OCI-LY1 (cell line): Measurements from ENCODE around the gene SPATA16.
"Not testable (repeated sequence)": the region's sequence is repeated elsewhere in the genome, so short reads cannot be mapped to it uniquely, and the experiment has no call there.

Source experiments
- H2AFZ ChIP-seq: fragments of 200-600 bp; sonication (generic), shearing (Covaris generic); 2 replicates; pipeline ENCODE4 v1.6.0; 2014; ENCODE audit warnings: antibody characterized with exemption, mild to moderate bottlenecking, low read length
- H3F3A ChIP-seq: fragments of 200-600 bp; sonication (generic), shearing (Covaris generic); 2 replicates; pipeline ENCODE4 v1.6.0; 2014; ENCODE audit warnings: mild to moderate bottlenecking, antibody characterized with exemption, low read length, moderate library complexity; ENCODE audit not compliant: insufficient read depth
- H3K27ac ChIP-seq: fragments of 200-600 bp; sonication (generic); 2 replicates; pipeline ENCODE4 v1.5.1; 2014; ENCODE audit warnings: low read length, mixed run types, mild to moderate bottlenecking, low read depth; ENCODE audit not compliant: poor library complexity, severe bottlenecking
- H3K27me3 ChIP-seq: fragments of 200-600 bp; sonication (generic); 2 replicates; pipeline ENCODE4 v1.6.0; 2014; ENCODE audit warnings: antibody characterized with exemption, mild to moderate bottlenecking, low read length, moderate library complexity; ENCODE audit not compliant: insufficient read depth
- H3K36me3 ChIP-seq: fragments of 200-600 bp; sonication (generic); 2 replicates; pipeline ENCODE4 v1.6.1; 2014; ENCODE audit warnings: mild to moderate bottlenecking, antibody characterized with exemption, low read length, moderate library complexity, mixed read lengths; ENCODE audit not compliant: insufficient read depth
- H3K4me1 ChIP-seq: fragments of 200-600 bp; sonication (generic); 2 replicates; pipeline ENCODE4 v1.5.1; 2014; ENCODE audit warnings: mild to moderate bottlenecking, low read length, moderate library complexity; ENCODE audit not compliant: insufficient read depth, severe bottlenecking
- H3K4me2 ChIP-seq: fragments of 200-600 bp; sonication (generic), shearing (Covaris generic); 2 replicates; pipeline ENCODE4 v1.6.1; 2014; ENCODE audit warnings: low read length
- H3K4me3 ChIP-seq: fragments of 200-600 bp; sonication (generic); 2 replicates; pipeline ENCODE4 v1.5.1; 2014; ENCODE audit warnings: low read length, low read depth, mild to moderate bottlenecking, mixed read lengths; ENCODE audit not compliant: poor library complexity, severe bottlenecking
- H3K79me2 ChIP-seq: fragments of 200-600 bp; shearing (Covaris generic); 2 replicates; pipeline ENCODE4 v1.6.1; 2016; ENCODE audit warnings: mixed run types, low read length, mixed read lengths; ENCODE audit not compliant: insufficient read depth
- H3K9ac ChIP-seq: fragments of 200-600 bp; sonication (generic), shearing (Covaris generic); 2 replicates; pipeline ENCODE4 v1.6.1; 2014; ENCODE audit warnings: mild to moderate bottlenecking, low read length, mixed read lengths
- H3K9me2 ChIP-seq: fragments of 200-600 bp; sonication (generic), shearing (Covaris generic); 2 replicates; pipeline ENCODE4 v1.6.1; 2014; ENCODE audit warnings: low read depth, mild to moderate bottlenecking, low read length, mixed read lengths
- H3K9me3 ChIP-seq: fragments of 200-600 bp; shearing (Covaris generic); 2 replicates; pipeline ENCODE4 v1.6.1; 2014; ENCODE audit warnings: low read length, mixed read lengths
- H4K20me1 ChIP-seq: fragments of 200-600 bp; sonication (generic), shearing (Covaris generic); 2 replicates; pipeline ENCODE4 v1.6.0; 2016; ENCODE audit warnings: mild to moderate bottlenecking, low read length; ENCODE audit not compliant: insufficient read depth
- EZH2 ChIP-seq: fragments of 200-600 bp; sonication (generic), shearing (Covaris generic); IDR thresholded peaks from 2 replicates; pipeline ENCODE4 v1.8.0; 2017; ENCODE audit warnings: borderline replicate concordance, mixed run types, mild to moderate bottlenecking, antibody characterized with exemption, low read length, moderate library complexity, mixed read lengths
- TF ChIP-seq, protein P1 (sequence below): fragments of 200-600 bp; sonication (generic), shearing (Covaris generic); IDR thresholded peaks from 2 replicates; pipeline ENCODE4 v1.5.1; 2017; ENCODE audit warnings: mild to moderate bottlenecking, antibody characterized with exemption, low read length, moderate library complexity, mixed read lengths

The SPATA16 gene

DNA sequence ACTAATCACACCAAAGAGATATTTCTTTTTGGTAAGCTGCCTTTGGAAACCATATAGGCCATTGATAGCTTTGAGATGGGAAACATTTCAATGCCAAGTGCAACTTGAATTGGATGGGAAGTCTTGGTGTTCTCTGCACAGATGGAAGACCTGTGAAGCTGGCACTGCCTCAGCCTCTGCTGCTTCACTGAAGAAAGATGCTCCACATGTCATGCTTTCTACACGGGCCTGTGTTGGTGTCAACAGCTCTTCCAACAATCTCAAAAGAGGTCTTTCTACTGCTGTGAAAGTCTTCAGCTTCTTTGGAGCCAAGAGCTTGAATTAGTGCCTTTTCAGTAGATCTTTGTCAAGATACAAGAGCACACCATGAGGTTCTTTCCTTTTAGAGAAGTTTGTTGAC, 169.0 kb downstream of the SPATA16 start:
- Histone ChIP-seq H3K27me3 (no peaks in the 10 kb centered on the region), H3F3A (no peaks in the 10 kb centered on the region), H3K9me2 (no peaks in the 10 kb centered on the region), H3K79me2 (no peaks in the 10 kb centered on the region), H3K4me1 (no peaks in the 10 kb centered on the region), H3K4me3 (no peak overlapping the region), H4K20me1 (no peaks in the 10 kb centered on the region), H3K4me2 (no peak overlapping the region), H3K9me3 (no peaks in the 10 kb centered on the region), H3K36me3 (no peaks in the 10 kb centered on the region), H3K27ac (no peak overlapping the region), H3K9ac (no peak overlapping the region), H2AFZ (no peak overlapping the region)
- TF ChIP-seq, protein P1, sequence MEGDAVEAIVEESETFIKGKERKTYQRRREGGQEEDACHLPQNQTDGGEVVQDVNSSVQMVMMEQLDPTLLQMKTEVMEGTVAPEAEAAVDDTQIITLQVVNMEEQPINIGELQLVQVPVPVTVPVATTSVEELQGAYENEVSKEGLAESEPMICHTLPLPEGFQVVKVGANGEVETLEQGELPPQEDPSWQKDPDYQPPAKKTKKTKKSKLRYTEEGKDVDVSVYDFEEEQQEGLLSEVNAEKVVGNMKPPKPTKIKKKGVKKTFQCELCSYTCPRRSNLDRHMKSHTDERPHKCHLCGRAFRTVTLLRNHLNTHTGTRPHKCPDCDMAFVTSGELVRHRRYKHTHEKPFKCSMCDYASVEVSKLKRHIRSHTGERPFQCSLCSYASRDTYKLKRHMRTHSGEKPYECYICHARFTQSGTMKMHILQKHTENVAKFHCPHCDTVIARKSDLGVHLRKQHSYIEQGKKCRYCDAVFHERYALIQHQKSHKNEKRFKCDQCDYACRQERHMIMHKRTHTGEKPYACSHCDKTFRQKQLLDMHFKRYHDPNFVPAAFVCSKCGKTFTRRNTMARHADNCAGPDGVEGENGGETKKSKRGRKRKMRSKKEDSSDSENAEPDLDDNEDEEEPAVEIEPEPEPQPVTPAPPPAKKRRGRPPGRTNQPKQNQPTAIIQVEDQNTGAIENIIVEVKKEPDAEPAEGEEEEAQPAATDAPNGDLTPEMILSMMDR: no peak
- no peak for TF ChIP-seq EZH2

DNA sequence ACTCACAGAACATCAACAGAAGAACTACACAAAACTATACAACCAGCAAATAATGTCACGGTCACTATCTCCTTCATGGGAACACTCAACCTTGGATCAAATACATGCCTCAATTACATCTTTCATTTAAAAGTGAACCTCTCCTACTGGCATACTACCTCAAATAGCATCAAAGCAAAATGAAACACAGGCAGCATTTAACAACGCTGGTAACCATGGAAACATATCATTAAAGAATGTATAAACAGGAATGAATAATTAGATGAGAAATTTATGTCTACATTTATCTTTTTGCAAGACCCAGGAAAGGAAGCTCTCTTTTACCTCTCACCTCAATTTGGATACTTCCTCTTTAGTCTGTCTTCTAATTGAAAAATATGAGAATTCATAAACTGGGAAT, 172.4 kb downstream of the SPATA16 start:
- Histone ChIP-seq H3K4me3 (no peak overlapping the region), H3K4me2 (no peak overlapping the region), H3K9me3 (no peaks in the 10 kb centered on the region), H3K36me3 (no peaks in the 10 kb centered on the region), H2AFZ (no peak overlapping the region), H4K20me1 (no peaks in the 10 kb centered on the region), H3K79me2 (no peaks in the 10 kb centered on the region), H3K4me1 (no peaks in the 10 kb centered on the region), H3K27ac (no peak overlapping the region), H3K9me2 (no peaks in the 10 kb centered on the region), H3K27me3 (no peaks in the 10 kb centered on the region), H3F3A (no peaks in the 10 kb centered on the region), H3K9ac (no peak overlapping the region)
- TF ChIP-seq, protein P1: no peak
- no peak for TF ChIP-seq EZH2

DNA sequence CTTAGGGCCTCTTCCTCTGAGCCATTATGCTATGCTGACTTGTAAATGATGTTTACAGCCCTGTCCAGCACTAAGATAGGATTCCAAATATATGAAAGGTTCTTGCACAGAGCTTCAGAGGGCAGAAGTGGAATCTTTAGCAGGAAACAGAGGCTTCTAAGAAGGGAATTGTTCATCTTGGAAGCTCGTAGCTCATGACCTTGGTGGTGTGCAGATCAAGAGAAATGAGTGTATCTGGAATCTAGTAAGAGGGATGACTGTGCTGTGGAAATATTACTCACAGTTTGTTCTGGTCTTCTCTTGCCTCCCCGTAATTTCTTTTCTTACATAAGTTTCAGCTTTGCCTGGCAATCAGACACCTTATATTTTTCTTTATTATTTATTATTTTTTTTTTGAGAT, 175.8 kb downstream of the SPATA16 start:
- H3K27ac ChIP-seq: no peak overlapping the region
- no peak overlapping the region for H3K9ac ChIP-seq
- no peak overlapping the region for H3K4me3 ChIP-seq
- H3K9me2 ChIP-seq: no peaks in the 10 kb centered on the region
- H2AFZ ChIP-seq: no peak overlapping the region
- no peaks in the 10 kb centered on the region for H3F3A ChIP-seq
- no peaks in the 10 kb centered on the region for H3K79me2 ChIP-seq
- no peaks in the 10 kb centered on the region for H3K9me3 ChIP-seq
- TF ChIP-seq, protein P1: no peak
- no peak for TF ChIP-seq EZH2
- no peaks in the 10 kb centered on the region for H3K36me3 ChIP-seq
- no peak overlapping the region for H3K4me2 ChIP-seq
- H3K27me3 ChIP-seq: no peaks in the 10 kb centered on the region
- no peaks in the 10 kb centered on the region for H4K20me1 ChIP-seq
- no peaks in the 10 kb centered on the region for H3K4me1 ChIP-seq

DNA sequence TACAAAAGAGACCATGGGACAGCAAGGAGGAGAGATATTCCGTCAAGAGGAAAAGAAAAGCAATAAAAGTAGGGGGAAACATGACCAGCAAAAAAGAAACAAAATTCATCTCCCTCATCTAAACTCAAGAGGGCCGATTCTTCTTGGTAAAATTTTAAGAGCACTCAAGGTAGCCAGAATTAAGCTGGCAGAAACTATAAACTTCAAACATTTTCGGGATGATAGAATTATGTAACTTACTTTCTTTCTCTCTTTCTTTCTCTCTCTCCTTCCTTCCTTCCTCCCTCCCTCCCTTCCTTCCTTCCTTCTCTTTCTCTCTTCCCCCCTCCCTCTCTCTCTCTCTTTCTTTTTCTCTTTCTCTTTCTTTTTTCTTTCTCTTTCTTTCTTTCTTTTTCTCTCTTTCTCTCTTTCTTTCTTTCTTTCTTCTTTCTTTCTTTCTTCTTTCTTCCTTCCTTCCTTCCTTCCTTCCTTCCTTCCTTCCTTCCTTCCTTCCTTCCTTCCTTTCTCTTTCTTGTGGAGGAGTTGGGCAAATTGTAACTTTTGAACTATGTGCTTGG, 180.3 kb downstream of the SPATA16 start:
- H3K79me2 ChIP-seq, H3K4me1 ChIP-seq, H3K9me3 ChIP-seq, H3K9ac ChIP-seq, H3K9me2 ChIP-seq, H3K36me3 ChIP-seq, H2AFZ ChIP-seq, H3K27ac ChIP-seq, H3K4me3 ChIP-seq, H4K20me1 ChIP-seq, H3F3A ChIP-seq, H3K27me3 ChIP-seq, H3K4me2 ChIP-seq: not testable (repeated sequence)
